ENCODE measurements around the gene ASB8. TPM values are rescaled to one million over a fixed set of nuclear protein-coding genes. Genes with fewer than 3 reads are reported as not detected.
"Not testable (repeated sequence)": the region's sequence is repeated elsewhere in the genome, so short reads cannot be mapped to it uniquely, and the experiment has no call there.

ASB8 gene
- total RNA-seq, 3 donors from 2014 or later, result 41.1 to 46.6 (median 41.3) TPM

DNA sequence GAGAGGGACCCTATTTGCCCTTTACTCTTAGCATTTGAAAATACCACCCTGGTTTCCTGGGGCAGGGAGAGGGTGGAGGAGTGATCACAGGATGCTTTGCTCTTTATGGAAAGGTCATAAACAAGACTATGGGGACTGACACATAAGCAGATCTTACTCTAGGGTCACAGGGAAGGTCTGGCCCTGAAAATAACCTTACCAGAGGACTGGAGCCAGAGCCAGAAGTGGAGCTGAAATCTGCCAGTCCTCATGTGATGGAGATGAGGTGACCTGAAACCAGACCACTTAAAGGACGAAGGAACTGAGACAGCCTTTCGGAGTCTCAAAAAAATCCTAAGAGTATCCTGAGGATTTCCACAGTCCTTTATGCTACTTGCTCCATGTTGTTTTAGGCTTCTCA, 25.8 kb downstream of the ASB8 start:
- TF ChIP-seq, protein P1, sequence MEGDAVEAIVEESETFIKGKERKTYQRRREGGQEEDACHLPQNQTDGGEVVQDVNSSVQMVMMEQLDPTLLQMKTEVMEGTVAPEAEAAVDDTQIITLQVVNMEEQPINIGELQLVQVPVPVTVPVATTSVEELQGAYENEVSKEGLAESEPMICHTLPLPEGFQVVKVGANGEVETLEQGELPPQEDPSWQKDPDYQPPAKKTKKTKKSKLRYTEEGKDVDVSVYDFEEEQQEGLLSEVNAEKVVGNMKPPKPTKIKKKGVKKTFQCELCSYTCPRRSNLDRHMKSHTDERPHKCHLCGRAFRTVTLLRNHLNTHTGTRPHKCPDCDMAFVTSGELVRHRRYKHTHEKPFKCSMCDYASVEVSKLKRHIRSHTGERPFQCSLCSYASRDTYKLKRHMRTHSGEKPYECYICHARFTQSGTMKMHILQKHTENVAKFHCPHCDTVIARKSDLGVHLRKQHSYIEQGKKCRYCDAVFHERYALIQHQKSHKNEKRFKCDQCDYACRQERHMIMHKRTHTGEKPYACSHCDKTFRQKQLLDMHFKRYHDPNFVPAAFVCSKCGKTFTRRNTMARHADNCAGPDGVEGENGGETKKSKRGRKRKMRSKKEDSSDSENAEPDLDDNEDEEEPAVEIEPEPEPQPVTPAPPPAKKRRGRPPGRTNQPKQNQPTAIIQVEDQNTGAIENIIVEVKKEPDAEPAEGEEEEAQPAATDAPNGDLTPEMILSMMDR (IDR thresholded peaks at IDR 0.05), result no peak
- Histone ChIP-seq H3K4me1 (ENCODE audit: low read depth) (no peaks in the 10 kb centered on the region), H3K9me3 (no peaks in the 10 kb centered on the region), H3K4me3 (no peak overlapping the region), H3K36me3 (ENCODE audit: low read depth) (no peaks in the 10 kb centered on the region)
- DNase-seq (no peak), ATAC-seq (no peak)
- intact Hi-C loops (cut with DNase I, micrococcal nuclease), result no loop called here

DNA sequence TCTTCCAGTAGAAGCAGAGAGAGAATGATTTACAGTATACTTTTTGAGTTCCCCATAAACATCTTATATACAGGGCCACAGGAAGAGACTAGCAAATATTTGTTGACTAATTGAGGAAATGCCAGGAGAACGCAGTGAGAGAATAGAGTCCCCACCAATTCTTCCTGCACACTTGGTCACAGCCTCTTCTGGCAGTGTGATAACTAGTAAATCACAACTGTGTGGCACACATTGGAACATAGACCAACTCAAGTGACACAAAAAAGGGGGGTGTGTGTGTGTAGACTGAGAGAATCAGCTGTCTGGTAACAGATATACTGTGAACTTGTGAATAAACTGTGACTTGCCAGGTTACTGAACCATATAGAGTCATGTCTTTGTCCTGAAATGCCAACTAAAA, 27.9 kb downstream of the ASB8 start:
- ATAC-seq, result no peak
- H3K9me3 ChIP-seq, result no peaks in the 10 kb centered on the region
- H3K4me1 ChIP-seq (ENCODE audit: low read depth), result no peaks in the 10 kb centered on the region
- H3K4me3 ChIP-seq, result no peak overlapping the region
- no peak for DNase-seq
- H3K36me3 ChIP-seq (ENCODE audit: low read depth), result no peaks in the 10 kb centered on the region
- intact Hi-C loops (cut with DNase I, micrococcal nuclease), result no loop called here
- TF ChIP-seq, protein P1 (IDR thresholded peaks at IDR 0.05), result no peak

DNA sequence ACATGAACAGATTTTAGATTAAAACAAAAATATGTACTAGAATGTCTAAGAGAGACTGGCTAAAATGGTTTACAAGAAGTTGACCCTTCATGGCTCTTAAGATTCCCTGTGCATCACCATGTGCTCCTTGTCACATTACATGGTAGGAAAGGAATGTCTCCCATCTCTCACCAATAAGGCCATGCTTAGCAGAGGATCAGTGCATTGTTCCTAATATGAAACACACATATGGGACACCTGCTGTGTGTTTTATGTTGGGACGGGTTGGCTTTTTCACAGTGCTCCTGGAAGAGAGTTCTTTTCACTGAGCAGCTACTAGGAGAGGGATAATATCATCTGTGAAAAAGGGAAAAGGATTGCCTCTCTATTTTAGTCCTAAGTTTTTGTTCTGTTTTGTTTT, 28.5 kb downstream of the ASB8 start:
- Histone ChIP-seq H3K4me3 (no peak overlapping the region), H3K4me1 (ENCODE audit: low read depth) (no peaks in the 10 kb centered on the region), H3K9me3 (no peaks in the 10 kb centered on the region), H3K36me3 (ENCODE audit: low read depth) (no peaks in the 10 kb centered on the region)
- DNase-seq (no peak), ATAC-seq (no peak)
- intact Hi-C loops (cut with DNase I, micrococcal nuclease), result no loop called here
- TF ChIP-seq, protein P1 (IDR thresholded peaks at IDR 0.05), result no peak

DNA sequence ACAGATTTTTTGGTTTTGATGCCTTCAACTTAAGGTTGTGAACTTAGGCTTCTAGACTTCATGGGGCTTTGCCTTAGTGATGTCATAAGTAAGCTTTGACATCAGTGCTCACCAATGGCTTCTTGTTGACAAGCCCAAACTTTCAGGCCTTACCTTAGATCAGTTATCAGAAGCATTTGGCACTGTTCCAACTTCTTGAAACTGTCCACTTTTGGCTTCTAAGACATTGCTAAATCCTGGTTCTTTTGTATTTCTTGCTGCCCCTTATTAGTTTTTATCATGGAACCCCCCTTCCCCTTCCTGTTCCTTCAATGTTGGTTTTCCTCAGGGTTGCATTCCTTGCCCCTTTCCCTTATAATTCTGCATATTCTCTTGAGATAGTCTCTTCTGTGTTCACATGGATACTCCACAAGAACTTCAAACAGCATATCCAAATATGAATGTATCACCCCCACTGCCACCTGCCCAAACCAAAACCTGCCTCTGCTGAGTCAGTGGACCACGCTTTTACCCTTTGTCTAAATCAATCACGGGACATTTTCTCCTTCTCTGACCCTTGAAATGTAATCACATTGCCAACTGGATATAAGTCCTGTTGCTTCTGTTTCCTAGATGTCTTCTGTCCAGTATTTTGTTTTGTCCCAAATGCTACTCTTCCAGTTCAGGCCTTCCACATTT, 30.2 kb downstream of the ASB8 start:
- intact Hi-C loops (cut with DNase I, micrococcal nuclease), result no loop called here
- no peaks in the 10 kb centered on the region for H3K9me3 ChIP-seq
- TF ChIP-seq, protein P1 (IDR thresholded peaks at IDR 0.05), result no peak
- H3K4me3 ChIP-seq, result no peak overlapping the region
- peaks cover 3% of the 10 kb centered on the region for H3K4me1 ChIP-seq (ENCODE audit: low read depth)
- ATAC-seq (no peak), DNase-seq (no peak)
- no peaks in the 10 kb centered on the region for H3K36me3 ChIP-seq (ENCODE audit: low read depth)

DNA sequence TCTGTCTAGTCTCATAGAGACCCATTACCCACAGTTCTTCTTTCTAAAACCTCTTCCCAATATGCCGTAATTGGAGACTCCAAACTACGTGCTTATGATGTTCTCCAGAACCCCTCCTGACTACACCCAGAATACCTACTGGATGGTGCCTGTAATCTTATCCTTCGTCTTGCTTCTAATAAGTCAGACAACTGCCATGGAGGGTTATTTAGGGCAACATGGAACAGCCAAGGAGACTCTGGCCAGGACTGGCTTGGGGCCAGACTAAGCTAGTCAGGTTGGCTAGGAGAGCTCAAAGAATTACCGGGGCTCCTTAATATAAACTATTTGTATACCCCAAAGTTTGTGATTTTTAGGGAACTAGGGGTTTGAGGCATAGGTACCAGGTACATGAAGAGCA, 31.3 kb downstream of the ASB8 start:
- TF ChIP-seq, protein P1 (IDR thresholded peaks at IDR 0.05), result no peak
- no peak for ATAC-seq
- Histone ChIP-seq H3K9me3 (no peaks in the 10 kb centered on the region), H3K36me3 (ENCODE audit: low read depth) (no peaks in the 10 kb centered on the region), H3K4me3 (no peak overlapping the region), H3K4me1 (ENCODE audit: low read depth) (peaks cover 5% of the 10 kb centered on the region)
- intact Hi-C loops (cut with DNase I, micrococcal nuclease), result no loop called here
- no peak for DNase-seq

DNA sequence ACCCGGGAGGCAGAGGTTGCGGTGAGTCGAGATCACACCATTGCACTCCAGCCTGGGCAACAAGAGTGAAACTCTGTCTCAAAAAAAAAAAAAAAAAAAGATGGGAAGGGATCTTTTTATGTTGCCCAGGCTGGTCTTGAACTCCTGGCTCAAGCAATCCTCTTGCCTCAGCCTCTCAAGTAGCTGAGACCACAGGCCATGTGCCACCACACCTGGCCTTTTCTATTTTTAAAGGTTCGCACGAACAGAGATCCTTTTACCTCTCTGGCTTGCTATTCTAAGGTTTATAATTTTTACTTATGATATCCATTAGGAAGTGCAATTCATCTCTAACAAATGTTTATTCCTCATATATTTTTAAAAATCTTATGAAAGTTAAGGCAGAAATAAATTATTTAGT, 31.8 kb downstream of the ASB8 start:
- H3K4me3 ChIP-seq; H3K4me1 ChIP-seq (ENCODE audit: low read depth); intact Hi-C loops (cut with DNase I, micrococcal nuclease); ATAC-seq; H3K36me3 ChIP-seq (ENCODE audit: low read depth); DNase-seq; H3K9me3 ChIP-seq: not testable (repeated sequence)

Measured in mucosa of descending colon (tissue), 3 donors.